CD4-positive, alpha-beta T cell (primary cell): ENCODE data around the gene ABCC9. TPM values are rescaled to one million over a fixed set of nuclear protein-coding genes. Genes with fewer than 3 reads are reported as not detected.

ENCODE experiments used
- ATAC-seq: fragments of 200-7000 bp; cut with Tn5 transposase; one replicate; pipeline ENCODE4 v1.10.0; 2022; ENCODE audit warnings: mild to moderate bottlenecking; ENCODE audit not compliant: poor library complexity
- CTCF ChIA-PET: fragments of 350-600 bp; sonication (Branson Sonifier 250); formaldehyde crosslinking; loops from one replicate; lab custom pipeline; 2021; ENCODE audit warnings: antibody characterized with exemption, inconsistent platforms; lab: Charles Lee
- POLR2A ChIA-PET: fragments of 350-600 bp; sonication (Branson Sonifier 250); formaldehyde crosslinking; loops from one replicate; lab custom pipeline; 2021; ENCODE audit warnings: antibody characterized with exemption, inconsistent platforms; lab: Charles Lee
- DNase-seq, 14 experiments: peaks; one replicate each; pipeline ENCODE4 v3.0.0-alpha.2; 2013 to 2020; ENCODE audit warnings: mixed read lengths in 2 of 14
- H3K27ac ChIP-seq, 2 donors: one replicate each; pipeline versions ENCODE4 v1.5.1 to v1.7.0; 2013; ENCODE audit warnings: low read length in 2 of 2, low read depth in 1 of 2, mild to moderate bottlenecking in 1 of 2
- H3K27me3 ChIP-seq, 2 experiments: 1 replicate in 1 of 2; 2 replicates in 1 of 2; pipeline versions ENCODE4 v1.6.1 to v1.7.0; 2013; ENCODE audit warnings: low read length in 2 of 2, control low read depth in 1 of 2, mild to moderate bottlenecking in 1 of 2, moderate library complexity in 1 of 2; ENCODE audit not compliant: insufficient read depth in 2 of 2, control insufficient read depth in 1 of 2
- H3K36me3 ChIP-seq: one replicate; pipeline ENCODE4 v1.6.1; 2013; ENCODE audit warnings: low read length, control low read depth; ENCODE audit not compliant: insufficient read depth
- H3K4me1 ChIP-seq: one replicate; pipeline ENCODE4 v1.6.1; 2013; ENCODE audit warnings: low read length, control low read depth; ENCODE audit not compliant: insufficient read depth
- H3K4me3 ChIP-seq: one replicate; pipeline ENCODE4 v1.5.1; 2013; ENCODE audit warnings: mild to moderate bottlenecking, low read length, moderate library complexity
- H3K9me3 ChIP-seq, 2 experiments: 1 replicate in 1 of 2; 2 replicates in 1 of 2; pipeline versions ENCODE4 v1.6.1 to v1.7.0; 2013; ENCODE audit warnings: low read length in 2 of 2, mild to moderate bottlenecking in 2 of 2, control low read depth in 1 of 2, moderate library complexity in 1 of 2; ENCODE audit not compliant: control insufficient read depth in 1 of 2, insufficient read depth in 1 of 2
- H3K27ac Mint-ChIP-seq: one replicate; pipeline ENCODE4 v1.8.0; 2020; ENCODE audit warnings: mixed read lengths
- H3K27me3 Mint-ChIP-seq: one replicate; pipeline ENCODE4 v1.8.0; 2021; ENCODE audit warnings: mixed read lengths
- H3K36me3 Mint-ChIP-seq: one replicate; pipeline ENCODE4 v1.8.0; 2021; ENCODE audit warnings: low read depth, mixed read lengths
- H3K4me1 Mint-ChIP-seq: one replicate; pipeline ENCODE4 v1.8.0; 2021; ENCODE audit warnings: low read depth, mixed read lengths
- H3K4me3 Mint-ChIP-seq: one replicate; pipeline ENCODE4 v1.8.0; 2020; ENCODE audit warnings: mild to moderate bottlenecking, mixed read lengths
- H3K9me3 Mint-ChIP-seq: one replicate; pipeline ENCODE4 v1.8.0; 2020; ENCODE audit warnings: mixed read lengths
- intact Hi-C, 2 experiments: fragments of 100-400 bp; cut with DNase I in 1 of 2; cut with micrococcal nuclease in 1 of 2; formaldehyde crosslinking; loops; one replicate each; pipeline versions ENCODE4 v1.15.1 to v1.9.0; 2023 to 2025; cut with DNase I, micrococcal nuclease
- total RNA-seq, 174 experiments: library from RNA in 2 of 174; stranded (reverse) in 2 of 174; gene quantifications; one replicate each; pipeline ENCODE4 v1.2.3 and lab custom pipeline; 2021 to 2026
- TF ChIP-seq, protein P1 (sequence below): fragments of 200-600 bp; IDR thresholded peaks from one replicate; pipeline ENCODE4 v1.8.0; 2022; ENCODE audit warnings: antibody characterized with exemption, mild to moderate bottlenecking

ABCC9 gene
- total RNA-seq, 2 experiments from 2014 or later, result not detected

DNA sequence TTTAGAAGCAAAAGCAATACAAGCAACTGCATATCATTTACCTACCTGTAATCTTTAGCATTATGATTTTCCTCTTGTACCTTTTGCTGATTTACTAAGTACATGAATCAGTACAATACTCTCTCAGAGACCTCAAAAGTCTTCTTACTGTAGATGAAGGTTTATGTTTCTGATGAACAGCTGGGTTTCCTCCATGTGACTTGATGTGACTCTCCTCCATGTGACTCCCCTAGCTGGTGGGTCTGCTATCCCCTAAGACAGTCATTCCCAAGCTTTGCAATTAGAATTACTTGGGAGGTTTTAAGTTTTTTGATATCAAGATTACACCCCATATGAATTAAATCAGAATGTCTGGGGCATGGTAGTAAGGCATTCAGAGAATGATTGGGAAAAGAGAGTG is 32.0 kb upstream of the ABCC9 start:
- ATAC-seq (no peak), DNase-seq (no peak)
- Histone ChIP-seq H3K9me3 (no peaks in the 10 kb centered on the region), H3K27ac (no peak overlapping the region), H3K36me3 (no peaks in the 10 kb centered on the region), H3K4me3 (no peak overlapping the region), H3K27me3 (no peaks in the 10 kb centered on the region), H3K4me1 (no peaks in the 10 kb centered on the region)
- intact Hi-C loops, result no loop called here
- ChIA-PET CTCF (no interaction called here), POLR2A (no interaction called here)
- Mint-ChIP-seq H3K9me3 (no peaks in the 10 kb centered on the region), H3K4me3 (no peak overlapping the region), H3K27me3 (peaks cover 15% of the 10 kb centered on the region), H3K4me1 (no peaks in the 10 kb centered on the region), H3K36me3 (no peaks in the 10 kb centered on the region), H3K27ac (no peak overlapping the region)
- TF ChIP-seq, protein P1, sequence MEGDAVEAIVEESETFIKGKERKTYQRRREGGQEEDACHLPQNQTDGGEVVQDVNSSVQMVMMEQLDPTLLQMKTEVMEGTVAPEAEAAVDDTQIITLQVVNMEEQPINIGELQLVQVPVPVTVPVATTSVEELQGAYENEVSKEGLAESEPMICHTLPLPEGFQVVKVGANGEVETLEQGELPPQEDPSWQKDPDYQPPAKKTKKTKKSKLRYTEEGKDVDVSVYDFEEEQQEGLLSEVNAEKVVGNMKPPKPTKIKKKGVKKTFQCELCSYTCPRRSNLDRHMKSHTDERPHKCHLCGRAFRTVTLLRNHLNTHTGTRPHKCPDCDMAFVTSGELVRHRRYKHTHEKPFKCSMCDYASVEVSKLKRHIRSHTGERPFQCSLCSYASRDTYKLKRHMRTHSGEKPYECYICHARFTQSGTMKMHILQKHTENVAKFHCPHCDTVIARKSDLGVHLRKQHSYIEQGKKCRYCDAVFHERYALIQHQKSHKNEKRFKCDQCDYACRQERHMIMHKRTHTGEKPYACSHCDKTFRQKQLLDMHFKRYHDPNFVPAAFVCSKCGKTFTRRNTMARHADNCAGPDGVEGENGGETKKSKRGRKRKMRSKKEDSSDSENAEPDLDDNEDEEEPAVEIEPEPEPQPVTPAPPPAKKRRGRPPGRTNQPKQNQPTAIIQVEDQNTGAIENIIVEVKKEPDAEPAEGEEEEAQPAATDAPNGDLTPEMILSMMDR, result no peak

DNA sequence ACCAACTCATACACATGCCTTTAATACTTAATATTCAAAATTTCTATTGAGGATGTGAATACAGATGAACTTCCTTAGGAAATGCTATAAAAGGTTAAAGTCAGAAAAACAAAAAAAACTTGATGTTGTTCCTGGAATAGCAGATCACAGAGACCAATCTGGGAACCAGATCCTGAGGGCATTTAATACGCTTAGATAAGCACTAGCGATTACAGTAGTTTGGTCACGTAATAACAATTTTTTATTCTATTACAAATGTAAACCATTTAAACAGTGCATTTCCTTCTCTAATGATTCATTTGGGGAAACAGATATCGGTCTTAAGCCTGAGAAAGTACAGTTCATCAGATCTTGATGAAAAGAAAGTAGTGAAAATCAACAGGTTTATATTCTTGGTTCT is 30.8 kb upstream of the ABCC9 start:
- H3K36me3 ChIP-seq, result no peaks in the 10 kb centered on the region
- no peak overlapping the region for H3K27ac ChIP-seq
- ChIA-PET CTCF (no interaction called here), POLR2A (no interaction called here)
- H3K27me3 ChIP-seq, result no peaks in the 10 kb centered on the region
- H3K27ac Mint-ChIP-seq, result no peak overlapping the region
- H3K9me3 ChIP-seq, result no peaks in the 10 kb centered on the region
- TF ChIP-seq, protein P1, result no peak
- H3K4me3 ChIP-seq, result no peak overlapping the region
- H3K9me3 Mint-ChIP-seq, result no peaks in the 10 kb centered on the region
- no peaks in the 10 kb centered on the region for H3K4me1 Mint-ChIP-seq
- DNase-seq (no peak), ATAC-seq (no peak)
- no peaks in the 10 kb centered on the region for H3K36me3 Mint-ChIP-seq
- no peak overlapping the region for H3K4me3 Mint-ChIP-seq
- H3K27me3 Mint-ChIP-seq, result peaks cover 13% of the 10 kb centered on the region
- H3K4me1 ChIP-seq, result no peaks in the 10 kb centered on the region
- intact Hi-C loops, result no loop called here

DNA sequence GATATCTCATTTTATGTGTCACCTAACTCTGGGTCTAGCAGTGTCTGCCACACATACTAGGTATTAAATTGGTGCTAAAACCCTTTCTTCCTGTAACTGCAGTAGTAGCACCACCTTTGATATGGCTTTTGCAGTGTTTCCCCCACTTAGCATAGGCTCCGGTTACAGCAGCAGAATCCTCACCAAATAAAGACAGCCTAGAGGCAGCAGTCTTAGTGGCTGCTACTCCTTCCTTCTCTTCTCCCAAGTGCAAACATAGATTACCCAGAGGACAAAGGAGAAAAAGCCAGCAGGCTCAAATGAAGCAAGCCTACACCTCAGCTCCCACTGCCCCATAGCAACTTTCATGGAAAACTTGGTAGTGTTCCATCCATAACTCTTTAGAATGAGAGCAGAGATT is 30.1 kb upstream of the ABCC9 start:
- H3K27me3 Mint-ChIP-seq, result peaks cover 13% of the 10 kb centered on the region
- ATAC-seq (no peak), DNase-seq (no peak)
- Histone ChIP-seq H3K36me3 (no peaks in the 10 kb centered on the region), H3K4me3 (no peak overlapping the region), H3K27ac (no peak overlapping the region), H3K4me1 (no peaks in the 10 kb centered on the region), H3K9me3 (no peaks in the 10 kb centered on the region), H3K27me3 (no peaks in the 10 kb centered on the region)
- H3K4me3 Mint-ChIP-seq, result no peak overlapping the region
- H3K4me1 Mint-ChIP-seq, result no peaks in the 10 kb centered on the region
- intact Hi-C loops, result no loop called here
- POLR2A ChIA-PET, result no interaction called here
- H3K27ac Mint-ChIP-seq, result no peak overlapping the region
- H3K36me3 Mint-ChIP-seq, result no peaks in the 10 kb centered on the region
- CTCF ChIA-PET, result no interaction called here
- TF ChIP-seq, protein P1, result no peak
- no peaks in the 10 kb centered on the region for H3K9me3 Mint-ChIP-seq
